ENCODE measurements around the gene TMEM45B. TPM values are rescaled to one million over a fixed set of nuclear protein-coding genes. Genes with fewer than 3 reads are reported as not detected.
"Not testable (repeated sequence)": the region's sequence is repeated elsewhere in the genome, so short reads cannot be mapped to it uniquely, and the experiment has no call there.

TMEM45B gene
- total RNA-seq, 4 donors from 2014 or later: 0.47 to 3.9 TPM; not detected in 2

DNA sequence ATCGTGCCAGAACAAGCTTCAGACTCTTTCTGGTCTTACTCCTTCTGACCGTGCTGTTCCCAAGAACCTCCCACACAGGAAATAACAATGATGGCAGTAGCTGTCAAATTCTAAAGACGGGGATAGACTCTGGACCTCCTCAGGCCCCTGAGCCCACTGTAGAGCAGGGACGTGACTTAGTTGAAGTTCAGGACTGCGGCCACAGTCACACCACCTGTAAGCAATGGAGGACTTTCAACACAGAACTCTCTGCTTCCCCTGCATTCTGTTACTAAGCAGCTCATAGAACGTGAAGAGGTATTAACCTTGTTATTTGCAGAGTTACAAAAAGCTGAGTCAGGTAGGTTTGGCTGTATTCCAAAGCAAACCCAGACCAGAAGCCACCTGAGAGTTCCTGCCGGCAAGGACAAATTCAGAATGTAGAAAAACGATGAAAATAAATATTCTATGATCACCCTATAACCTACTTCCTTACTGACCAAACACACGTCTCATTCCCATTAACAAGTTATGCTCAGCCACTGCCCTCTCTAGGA, 12.7 kb downstream of the TMEM45B start:
- Histone ChIP-seq H3K9me3 (peaks cover 0 to 12% (median 0%) of the 10 kb centered on the region in 3 donors), H3K4me3 (no peak overlapping the region), H3K27me3 (no peaks in the 10 kb centered on the region), H3K36me3 (no peaks in the 10 kb centered on the region), H3K27ac (no peak overlapping the region), H3K4me1 (no peaks in the 10 kb centered on the region)
- no peak for ATAC-seq
- WGBS, 2 donors (ENCODE audit: low coverage in 1 of 2): 47 to 58% methylated on average over 3 to 6 of the region's 9 CpGs
- TF ChIP-seq, protein P1, sequence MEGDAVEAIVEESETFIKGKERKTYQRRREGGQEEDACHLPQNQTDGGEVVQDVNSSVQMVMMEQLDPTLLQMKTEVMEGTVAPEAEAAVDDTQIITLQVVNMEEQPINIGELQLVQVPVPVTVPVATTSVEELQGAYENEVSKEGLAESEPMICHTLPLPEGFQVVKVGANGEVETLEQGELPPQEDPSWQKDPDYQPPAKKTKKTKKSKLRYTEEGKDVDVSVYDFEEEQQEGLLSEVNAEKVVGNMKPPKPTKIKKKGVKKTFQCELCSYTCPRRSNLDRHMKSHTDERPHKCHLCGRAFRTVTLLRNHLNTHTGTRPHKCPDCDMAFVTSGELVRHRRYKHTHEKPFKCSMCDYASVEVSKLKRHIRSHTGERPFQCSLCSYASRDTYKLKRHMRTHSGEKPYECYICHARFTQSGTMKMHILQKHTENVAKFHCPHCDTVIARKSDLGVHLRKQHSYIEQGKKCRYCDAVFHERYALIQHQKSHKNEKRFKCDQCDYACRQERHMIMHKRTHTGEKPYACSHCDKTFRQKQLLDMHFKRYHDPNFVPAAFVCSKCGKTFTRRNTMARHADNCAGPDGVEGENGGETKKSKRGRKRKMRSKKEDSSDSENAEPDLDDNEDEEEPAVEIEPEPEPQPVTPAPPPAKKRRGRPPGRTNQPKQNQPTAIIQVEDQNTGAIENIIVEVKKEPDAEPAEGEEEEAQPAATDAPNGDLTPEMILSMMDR (IDR thresholded peaks at IDR 0.05): no peak
- no peak for TF ChIP-seq POLR2AphosphoS5 (IDR thresholded peaks at IDR 0.05)
- TF ChIP-seq EP300 (IDR thresholded peaks at IDR 0.05): no peak
- no peak for TF ChIP-seq POLR2A (IDR thresholded peaks at IDR 0.05)

- peaks cover 0 to 12% (median 0%) of the 10 kb centered on the region in 3 donors for H3K9me3 ChIP-seq
- H3K36me3 ChIP-seq, ATAC-seq, H3K27me3 ChIP-seq, H3K4me1 ChIP-seq, H3K27ac ChIP-seq, H3K4me3 ChIP-seq: not testable (repeated sequence)
Observed at GRCh38 chr11:129829497-129829896, 13.8 kb downstream of the TMEM45B start.

GRCh38 chr11:129831227-129831626, 15.6 kb downstream of the TMEM45B start:
- peaks cover 0 to 12% (median 0%) of the 10 kb centered on the region in 3 donors for H3K9me3 ChIP-seq
- ATAC-seq, H3K27ac ChIP-seq, H3K4me3 ChIP-seq, H3K27me3 ChIP-seq, H3K4me1 ChIP-seq, H3K36me3 ChIP-seq: not testable (repeated sequence)
- 88 to 92% methylated on average over 4 of the region's 4 CpGs for WGBS, 2 donors (ENCODE audit: low coverage in 1 of 2)

DNA sequence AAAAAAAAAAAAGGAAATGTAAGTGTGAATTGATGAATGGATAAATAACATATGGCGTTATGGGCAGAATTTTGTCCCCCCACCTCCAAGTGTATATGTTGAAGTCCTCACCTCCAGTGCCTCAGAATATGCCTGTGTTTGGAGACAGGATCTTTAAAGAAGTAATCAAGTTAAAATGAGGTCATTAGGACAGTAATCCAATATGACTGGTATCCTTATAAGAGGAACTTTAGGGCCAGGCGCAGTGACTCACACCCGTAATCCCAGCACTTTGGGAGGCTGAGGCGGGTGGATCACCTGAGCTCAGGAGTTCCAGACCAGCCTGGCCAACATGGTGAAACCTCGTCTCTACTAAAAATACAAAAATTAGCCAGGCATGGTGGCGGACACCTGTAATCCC, 17.6 kb downstream of the TMEM45B start:
- H3K9me3 ChIP-seq: peaks cover 0 to 12% (median 0%) of the 10 kb centered on the region in 3 donors
- H3K4me1 ChIP-seq, H3K36me3 ChIP-seq, H3K27me3 ChIP-seq, H3K27ac ChIP-seq, ATAC-seq, H3K4me3 ChIP-seq: not testable (repeated sequence)
- 80 to 87% methylated on average over 1 to 4 of the region's 6 CpGs for WGBS, 2 donors (ENCODE audit: low coverage in 1 of 2)

- not testable (repeated sequence) for H3K4me3 ChIP-seq, H3K9me3 ChIP-seq, H3K36me3 ChIP-seq, H3K27ac ChIP-seq, H3K4me1 ChIP-seq, ATAC-seq, H3K27me3 ChIP-seq
- 50% methylated on average over 1 of the region's 1 CpG; no CpG with 5 or more reads in 1 of the 2 donors for WGBS, 2 donors (ENCODE audit: low coverage in 1 of 2)
Observed at GRCh38 chr11:129836423-129836891, 20.8 kb downstream of the TMEM45B start.

- Histone ChIP-seq H3K9me3 (no peaks in the 10 kb centered on the region), H3K27me3 (no peaks in the 10 kb centered on the region), H3K4me1 (no peaks in the 10 kb centered on the region), H3K36me3 (no peaks in the 10 kb centered on the region), H3K27ac (no peak overlapping the region), H3K4me3 (no peak overlapping the region)
- TF ChIP-seq, protein P1 (IDR thresholded peaks at IDR 0.05): no peak
- TF ChIP-seq POLR2A (IDR thresholded peaks at IDR 0.05) (no peak), POLR2AphosphoS5 (IDR thresholded peaks at IDR 0.05) (no peak), EP300 (IDR thresholded peaks at IDR 0.05) (no peak)
- 88 to 98% methylated on average over 5 to 8 of the region's 9 CpGs for WGBS, 2 donors (ENCODE audit: low coverage in 1 of 2)
- ATAC-seq: no peak
Observed at GRCh38 chr11:129836979-129837378, 21.3 kb downstream of the TMEM45B start.

DNA sequence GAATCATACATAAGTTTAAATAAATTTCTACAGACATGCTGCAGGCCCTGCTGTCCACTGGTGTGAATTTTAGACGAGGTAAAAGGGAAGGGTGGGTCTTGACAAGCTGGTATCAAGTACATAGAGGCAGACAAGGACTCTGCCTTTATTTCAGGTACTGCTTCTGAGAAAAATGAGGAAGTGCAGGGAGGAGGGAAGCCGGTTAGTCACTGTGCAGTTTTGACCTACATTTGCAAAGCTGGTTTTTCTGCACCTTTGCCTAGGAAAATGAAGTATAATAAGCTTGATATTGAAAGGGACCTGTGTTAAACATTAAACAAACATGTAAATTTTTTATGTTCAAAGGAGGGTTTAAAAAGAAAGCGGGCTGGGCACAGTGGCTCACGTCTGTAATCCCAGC, 24.6 kb downstream of the TMEM45B start:
- no peaks in the 10 kb centered on the region for H3K27me3 ChIP-seq
- no peak overlapping the region for H3K4me3 ChIP-seq
- no peaks in the 10 kb centered on the region for H3K9me3 ChIP-seq
- H3K36me3 ChIP-seq: no peaks in the 10 kb centered on the region
- WGBS, 2 donors (ENCODE audit: low coverage in 1 of 2): 37 to 56% methylated on average over 3 to 4 of the region's 4 CpGs
- no peaks in the 10 kb centered on the region for H3K4me1 ChIP-seq
- ATAC-seq: no peak
- no peak overlapping the region for H3K27ac ChIP-seq
- TF ChIP-seq, protein P1 (IDR thresholded peaks at IDR 0.05): no peak
- TF ChIP-seq POLR2AphosphoS5 (IDR thresholded peaks at IDR 0.05) (no peak), EP300 (IDR thresholded peaks at IDR 0.05) (no peak), POLR2A (IDR thresholded peaks at IDR 0.05) (no peak)

All from gastroesophageal sphincter (tissue), 4 donors.